Panc1 (cell line): ENCODE results near the gene SRSF3. TPM values are rescaled to one million over a fixed set of nuclear protein-coding genes. Genes with fewer than 3 reads are reported as not detected.

ENCODE experiments used
- ATAC-seq: fragments of 200-7000 bp; cut with Tn5 transposase; 2 replicates; pipeline ENCODE4 v1.9.1; 2020; ENCODE audit warnings: mild to moderate bottlenecking, moderate library complexity
- BruUV-seq: library from RNA; stranded (reverse); fragments of 400-500 nt; replicated peaks from 2 replicates; lab custom pipeline; 2021; lab: Mats Ljungman, UMichigan
- CTCF ChIA-PET: fragments of 300-600 bp; sonication (Branson Sonifier 250); formaldehyde crosslinking; loops from one replicate; lab custom pipeline; 2022; ENCODE audit warnings: antibody characterized with exemption; lab: Charles Lee
- POLR2A ChIA-PET: fragments of 300-600 bp; sonication (Branson Sonifier 250); formaldehyde crosslinking; loops from one replicate; lab custom pipeline; 2022; ENCODE audit warnings: antibody characterized with exemption; lab: Charles Lee
- DNase-seq: peaks from one replicate; pipeline ENCODE4 v3.0.0-alpha.2; 2010; ENCODE audit warnings: low read depth, low spot score
- H3K27ac ChIP-seq: 2 replicates; pipeline ENCODE4 v1.5.1; 2011; ENCODE audit warnings: mild to moderate bottlenecking, low read length, inconsistent platforms
- H3K27me3 ChIP-seq: fragments of 200-500 bp; sonication (Bioruptor generic); 2 replicates; pipeline ENCODE4 v1.6.0; 2014; ENCODE audit warnings: low read length, inconsistent platforms; ENCODE audit not compliant: control insufficient read depth, insufficient read depth
- H3K36me3 ChIP-seq: fragments of 200-500 bp; sonication (Bioruptor generic); 2 replicates; pipeline ENCODE4 v1.5.1; 2014; ENCODE audit warnings: inconsistent platforms, mild to moderate bottlenecking, low read length, moderate library complexity; ENCODE audit not compliant: control insufficient read depth, insufficient read depth
- H3K4me1 ChIP-seq: 2 replicates; pipeline ENCODE4 v1.5.1; 2011; ENCODE audit warnings: inconsistent platforms, mild to moderate bottlenecking, low read length, moderate library complexity; ENCODE audit not compliant: control insufficient read depth, insufficient read depth
- H3K4me3 ChIP-seq, 2 experiments: 2 replicates each; pipeline ENCODE4 v1.5.1; 2011 to 2012; ENCODE audit warnings: low read depth in 2 of 2, low read length in 2 of 2, mild to moderate bottlenecking in 2 of 2, inconsistent platforms in 1 of 2, moderate library complexity in 1 of 2
- H3K9me3 ChIP-seq: fragments of 200-500 bp; sonication (Bioruptor generic); 2 replicates; pipeline ENCODE4 v1.5.1; 2014; ENCODE audit warnings: low read depth, mild to moderate bottlenecking, inconsistent platforms, low read length, moderate library complexity; ENCODE audit not compliant: control insufficient read depth, insufficient read depth
- CTCF ChIP-seq: fragments of 450-650 bp; IDR thresholded peaks from 2 replicates; pipeline ENCODE4 v1.5.1; 2017; ENCODE audit warnings: mild to moderate bottlenecking
- POLR2AphosphoS5 ChIP-seq: IDR thresholded peaks from 2 replicates; pipeline ENCODE4 v1.6.1; 2012; ENCODE audit warnings: mild to moderate bottlenecking, low read depth, low read length, moderate library complexity
- REST ChIP-seq, 2 experiments: IDR thresholded peaks; 2 replicates each; pipeline ENCODE4 v1.6.1; 2011 to 2012; ENCODE audit warnings: low read depth in 2 of 2, control low read depth in 1 of 2, low read length in 1 of 2, mild to moderate bottlenecking in 1 of 2, moderate library complexity in 1 of 2; ENCODE audit not compliant: insufficient read depth in 1 of 2
- SIN3A ChIP-seq: IDR thresholded peaks from 2 replicates; pipeline ENCODE4 v1.6.1; 2012; ENCODE audit warnings: low read depth, mild to moderate bottlenecking, low read length, moderate library complexity, borderline replicate concordance; ENCODE audit not compliant: insufficient read depth
- TCF7L2 ChIP-seq: IDR thresholded peaks from 2 replicates; pipeline ENCODE4 v1.6.1; 2011; ENCODE audit warnings: mild to moderate bottlenecking, low read depth, low read length, inconsistent platforms
- in situ Hi-C: cut with HindIII; loops from 2 replicates; pipeline ENCODE4 v1.10.0; 2016; ENCODE audit warnings: low sequenced_read_pairs, low pct_unique_long_range_greater_than_20kb
- intact Hi-C: fragments of 100-400 bp; cut with micrococcal nuclease; formaldehyde crosslinking; loops from one replicate; pipeline ENCODE4 v1.10.0; 2022; ENCODE audit not compliant: unreplicated experiment
- total RNA-seq: library from RNA; stranded (reverse); gene quantifications from one replicate; pipeline ENCODE4 v1.2.1, GENCODE V29; 2021; ENCODE audit not compliant: unreplicated experiment

SRSF3 gene
- total RNA-seq, 1 experiment from 2014 or later = 356 TPM

GRCh38 chr6:36590237-36590636 is 3.9 kb upstream of the SRSF3 start:
- TF ChIP-seq POLR2AphosphoS5 = no peak
- no peak for TF ChIP-seq SIN3A
- TF ChIP-seq REST (IDR thresholded peaks at IDR 0.05; ENCODE audit: insufficient read depth in 1 of 2, low read depth in 2 of 2, low read length in 1 of 2) = no peak
- no peak for TF ChIP-seq TCF7L2
- TF ChIP-seq CTCF = no peak
- in situ Hi-C loops (no loop called here), intact Hi-C loops (no loop called here)
- H3K27me3 ChIP-seq = no peaks in the 10 kb centered on the region
- peaks cover 8% of the 10 kb centered on the region; the same call in 1 of the 2 replicates for H3K36me3 ChIP-seq
- H3K27ac ChIP-seq = no peak overlapping the region
- ATAC-seq = no peak
- H3K4me1 ChIP-seq = no peaks in the 10 kb centered on the region; the same call in 1 of the 2 replicates
- BruUV-seq = no TSS peak
- no peaks in the 10 kb centered on the region for H3K9me3 ChIP-seq
- ChIA-PET CTCF (no interaction called here), POLR2A (no interaction called here)
- no peak overlapping the region for H3K4me3 ChIP-seq
- DNase-seq = no peak

- H3K4me3 ChIP-seq = no peak overlapping the region
- no peaks in the 10 kb centered on the region for H3K9me3 ChIP-seq
- BruUV-seq = TSS peak; percentile 91
- no peaks in the 10 kb centered on the region; the same call in 1 of the 2 replicates for H3K4me1 ChIP-seq
- no peaks in the 10 kb centered on the region for H3K27me3 ChIP-seq
- TF ChIP-seq TCF7L2 (no peak), SIN3A (no peak), REST (IDR thresholded peaks at IDR 0.05; ENCODE audit: insufficient read depth in 1 of 2, low read depth in 2 of 2, low read length in 1 of 2) (no peak), POLR2AphosphoS5 (no peak), CTCF (no peak)
- POLR2A ChIA-PET = no interaction called here
- CTCF ChIA-PET = no interaction called here
- DNase-seq (no peak), ATAC-seq (no peak)
- peaks cover 19% of the 10 kb centered on the region for H3K36me3 ChIP-seq
- in situ Hi-C loops = no loop called here
- peak overlapping the region; percentile 60 for H3K27ac ChIP-seq
- intact Hi-C loops = no loop called here
Observed at GRCh38 chr6:36592221-36592655, 1.9 kb upstream of the SRSF3 start.
